ENCODE data around the gene COX6A2.

COX6A2 gene

DNA sequence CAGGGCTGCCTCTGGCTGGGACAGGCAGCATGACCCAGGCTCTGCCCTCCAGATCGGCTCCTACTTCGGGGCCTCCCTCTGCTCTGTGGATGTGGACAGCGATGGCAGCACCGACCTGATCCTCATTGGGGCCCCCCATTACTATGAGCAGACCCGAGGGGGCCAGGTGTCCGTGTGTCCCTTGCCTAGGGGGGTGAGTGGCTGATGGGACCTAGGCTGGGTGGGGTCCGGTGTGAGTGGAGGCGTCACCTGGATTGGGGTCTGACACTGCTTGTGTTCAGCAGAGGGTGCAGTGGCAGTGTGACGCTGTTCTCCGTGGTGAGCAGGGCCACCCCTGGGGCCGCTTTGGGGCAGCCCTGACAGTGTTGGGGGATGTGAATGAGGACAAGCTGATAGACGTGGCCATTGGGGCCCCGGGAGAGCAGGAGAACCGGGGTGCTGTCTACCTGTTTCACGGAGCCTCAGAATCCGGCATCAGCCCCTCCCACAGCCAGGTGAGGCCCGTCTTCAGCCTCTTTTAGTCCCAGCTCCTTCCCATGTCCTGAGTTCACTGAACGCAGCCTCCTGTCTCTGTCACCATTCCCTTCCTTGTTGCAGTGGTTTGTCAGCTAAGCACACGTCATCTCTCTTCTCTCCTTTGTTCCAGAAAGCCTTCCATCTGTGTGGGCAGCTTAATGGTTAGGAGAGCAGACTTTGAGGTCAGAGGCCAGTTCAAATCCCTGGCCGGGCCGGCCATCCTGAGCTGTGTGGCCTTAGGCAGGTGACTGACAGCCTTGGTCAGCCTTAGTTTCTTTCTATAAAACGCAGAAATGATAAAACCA lies 16.9 kb downstream of the COX6A2 start:
- no peak overlapping the region for H3K4me3 ChIP-seq (ENCODE audit: low read depth, low read length)
- in situ Hi-C loops (cut with HindIII; ENCODE audit: low sequenced_read_pairs), result no loop called here
- TF ChIP-seq, protein P1, sequence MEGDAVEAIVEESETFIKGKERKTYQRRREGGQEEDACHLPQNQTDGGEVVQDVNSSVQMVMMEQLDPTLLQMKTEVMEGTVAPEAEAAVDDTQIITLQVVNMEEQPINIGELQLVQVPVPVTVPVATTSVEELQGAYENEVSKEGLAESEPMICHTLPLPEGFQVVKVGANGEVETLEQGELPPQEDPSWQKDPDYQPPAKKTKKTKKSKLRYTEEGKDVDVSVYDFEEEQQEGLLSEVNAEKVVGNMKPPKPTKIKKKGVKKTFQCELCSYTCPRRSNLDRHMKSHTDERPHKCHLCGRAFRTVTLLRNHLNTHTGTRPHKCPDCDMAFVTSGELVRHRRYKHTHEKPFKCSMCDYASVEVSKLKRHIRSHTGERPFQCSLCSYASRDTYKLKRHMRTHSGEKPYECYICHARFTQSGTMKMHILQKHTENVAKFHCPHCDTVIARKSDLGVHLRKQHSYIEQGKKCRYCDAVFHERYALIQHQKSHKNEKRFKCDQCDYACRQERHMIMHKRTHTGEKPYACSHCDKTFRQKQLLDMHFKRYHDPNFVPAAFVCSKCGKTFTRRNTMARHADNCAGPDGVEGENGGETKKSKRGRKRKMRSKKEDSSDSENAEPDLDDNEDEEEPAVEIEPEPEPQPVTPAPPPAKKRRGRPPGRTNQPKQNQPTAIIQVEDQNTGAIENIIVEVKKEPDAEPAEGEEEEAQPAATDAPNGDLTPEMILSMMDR (IDR thresholded peaks at IDR 0.05; ENCODE audit: low read depth, low read length, missing control alignments), result no peak
- DNase-seq (ENCODE audit: low read depth), result no peak

DNA sequence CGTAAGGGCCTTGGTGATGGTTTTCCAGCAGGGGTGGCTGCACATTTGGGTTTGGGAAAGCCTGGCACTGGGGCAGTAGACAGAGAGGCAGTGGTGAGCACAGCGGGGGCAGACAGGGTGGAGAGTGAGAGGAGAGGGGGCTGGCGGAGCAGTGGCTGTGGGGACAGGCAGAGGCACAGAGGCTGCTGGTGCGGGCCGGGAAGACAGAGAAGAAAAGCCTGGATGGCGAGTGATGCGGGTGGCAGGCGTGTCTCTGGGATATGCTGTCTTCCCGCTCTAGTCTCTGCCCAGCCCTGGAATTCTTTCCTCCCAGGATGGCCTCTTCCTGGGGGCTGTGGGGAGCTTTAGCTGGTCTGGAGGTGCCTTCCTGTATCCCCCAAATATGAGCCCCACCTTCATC lies 18.1 kb downstream of the COX6A2 start:
- no peak for DNase-seq (ENCODE audit: low read depth)
- TF ChIP-seq, protein P1 (IDR thresholded peaks at IDR 0.05; ENCODE audit: low read depth, low read length, missing control alignments), result no peak
- H3K4me3 ChIP-seq (ENCODE audit: low read depth, low read length), result no peak overlapping the region
- in situ Hi-C loops (cut with HindIII; ENCODE audit: low sequenced_read_pairs), result no loop called here

DNA sequence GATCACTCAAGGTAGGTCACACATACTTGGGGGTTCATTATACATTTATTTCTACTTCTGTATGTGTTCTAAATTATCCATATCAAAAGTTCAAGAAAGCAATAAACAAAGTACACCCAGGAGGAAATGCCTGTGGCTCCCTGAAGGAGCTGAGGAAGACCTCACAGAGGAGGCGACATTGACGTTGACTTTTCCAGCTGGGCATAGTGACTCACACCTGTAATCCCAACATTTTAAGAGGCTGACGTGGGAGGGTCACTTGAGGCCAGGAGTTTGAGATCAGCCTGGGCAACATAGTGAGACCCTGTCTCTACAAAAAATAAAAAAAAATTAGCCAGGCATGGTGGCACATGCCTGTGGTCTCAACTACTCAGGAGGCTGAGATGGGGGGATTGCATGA lies 18.7 kb downstream of the COX6A2 start:
- TF ChIP-seq, protein P1 (IDR thresholded peaks at IDR 0.05; ENCODE audit: low read depth, low read length, missing control alignments), result no peak
- H3K4me3 ChIP-seq (ENCODE audit: low read depth, low read length), result no peak overlapping the region
- in situ Hi-C loops (cut with HindIII; ENCODE audit: low sequenced_read_pairs), result no loop called here
- no peak for DNase-seq (ENCODE audit: low read depth)

DNA sequence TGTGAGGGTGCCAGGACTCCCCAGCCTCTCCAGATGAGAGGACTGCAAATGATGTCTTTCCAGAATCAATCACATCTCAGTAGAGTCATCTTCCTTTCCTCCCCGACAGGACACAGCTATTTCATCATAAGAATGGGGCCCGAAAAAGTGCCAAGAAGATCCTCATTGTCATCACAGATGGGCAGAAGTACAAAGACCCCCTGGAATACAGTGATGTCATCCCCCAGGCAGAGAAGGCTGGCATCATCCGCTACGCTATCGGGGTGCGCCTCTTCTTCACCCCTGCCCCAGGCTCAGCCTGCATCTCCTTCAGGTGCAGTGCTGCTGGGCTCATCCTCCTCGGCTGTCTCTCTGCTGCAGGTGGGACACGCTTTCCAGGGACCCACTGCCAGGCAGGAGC lies 20.8 kb downstream of the COX6A2 start:
- in situ Hi-C loops (cut with HindIII; ENCODE audit: low sequenced_read_pairs), result no loop called here
- no peak for DNase-seq (ENCODE audit: low read depth)
- H3K4me3 ChIP-seq (ENCODE audit: low read depth, low read length), result no peak overlapping the region
- TF ChIP-seq, protein P1 (IDR thresholded peaks at IDR 0.05; ENCODE audit: low read depth, low read length, missing control alignments), result no peak

DNA sequence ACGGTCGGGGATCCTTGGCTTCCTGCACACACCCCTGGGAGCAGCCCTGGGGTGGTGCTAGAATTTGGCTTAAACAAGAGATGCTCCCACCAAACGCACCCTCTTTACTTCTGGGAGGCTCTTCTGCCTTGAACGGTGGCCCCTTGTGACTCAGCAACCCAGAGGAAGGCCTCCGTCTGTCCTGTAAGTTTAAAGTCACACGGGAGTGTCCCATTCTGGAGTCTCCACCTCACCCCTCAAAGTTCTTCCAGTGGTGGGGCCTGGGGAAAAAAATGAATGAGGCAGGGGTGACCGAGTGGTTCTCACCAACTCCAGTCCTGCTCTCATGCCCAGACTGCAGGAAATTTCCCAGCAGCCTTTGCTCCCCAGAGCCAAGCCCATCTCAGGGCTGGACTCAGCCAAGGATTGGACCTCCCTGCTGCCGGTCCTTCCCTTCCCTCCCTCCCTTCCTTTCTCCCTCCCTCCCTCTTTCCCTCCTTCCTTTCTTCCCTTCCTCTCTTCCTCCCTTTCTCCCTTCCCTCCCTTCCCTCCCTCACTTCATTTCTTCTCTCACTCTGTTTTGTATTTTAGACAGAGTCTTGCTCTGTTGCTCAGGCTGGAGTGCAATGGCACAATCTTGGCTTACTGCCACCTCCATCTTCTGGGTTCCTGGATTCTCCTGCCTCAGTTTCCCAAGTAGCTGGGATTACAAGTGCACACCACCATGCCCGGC lies 23.7 kb downstream of the COX6A2 start:
- TF ChIP-seq, protein P1 (IDR thresholded peaks at IDR 0.05; ENCODE audit: low read depth, low read length, missing control alignments), result no peak
- DNase-seq (ENCODE audit: low read depth), result no peak
- no peak overlapping the region for H3K4me3 ChIP-seq (ENCODE audit: low read depth, low read length)
- in situ Hi-C loops (cut with HindIII; ENCODE audit: low sequenced_read_pairs), result no loop called here

DNA sequence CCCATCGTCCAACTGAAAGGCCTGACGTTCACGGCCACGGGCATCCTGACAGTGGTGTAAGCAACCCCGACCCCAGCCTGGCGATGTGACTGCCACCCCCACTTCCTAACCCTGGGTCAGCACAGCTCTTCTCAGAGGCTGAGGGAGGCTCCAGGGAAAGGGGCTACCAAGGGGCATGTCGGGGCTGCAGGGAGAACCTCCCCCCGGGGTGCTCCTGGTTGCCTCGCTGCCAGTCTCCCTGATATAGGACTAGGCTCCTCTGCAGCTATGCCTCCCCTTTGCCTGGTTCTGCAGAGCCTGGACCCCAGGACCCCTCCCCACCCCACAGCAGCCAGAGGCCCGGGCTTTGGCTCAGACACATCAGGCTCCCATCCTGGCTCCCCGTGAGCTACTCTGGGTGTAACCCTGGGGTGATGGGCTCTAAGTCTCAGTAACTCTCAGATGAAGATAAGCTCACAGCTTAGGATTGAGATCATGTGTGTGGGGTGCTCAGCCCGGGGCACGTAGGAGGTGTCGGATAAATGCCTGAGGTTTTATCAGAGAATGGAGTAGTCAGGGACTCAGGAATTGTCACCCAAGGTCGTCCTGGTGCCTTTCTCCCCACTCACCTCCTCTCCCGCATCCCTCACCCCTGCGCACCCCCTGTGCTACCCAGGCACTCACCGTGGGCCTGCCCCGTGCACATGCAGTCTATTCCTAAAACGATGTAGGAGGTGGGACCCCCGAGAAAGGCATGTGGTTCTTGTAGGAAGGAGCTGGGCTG lies 24.4 kb downstream of the COX6A2 start:
- no peak overlapping the region for H3K4me3 ChIP-seq (ENCODE audit: low read depth, low read length)
- TF ChIP-seq, protein P1 (IDR thresholded peaks at IDR 0.05; ENCODE audit: low read depth, low read length, missing control alignments), result no peak
- in situ Hi-C loops (cut with HindIII; ENCODE audit: low sequenced_read_pairs), result no loop called here
- DNase-seq (ENCODE audit: low read depth), result no peak
